GM19035 (cell line): ENCODE data around the gene S100PBP.

ENCODE experiments used
- ATAC-seq: cut with Tn5 transposase; IDR thresholded peaks from one replicate; pipeline ENCODE4 v1.9.1; 2021; ENCODE audit not compliant: unreplicated experiment

The S100PBP gene

DNA sequence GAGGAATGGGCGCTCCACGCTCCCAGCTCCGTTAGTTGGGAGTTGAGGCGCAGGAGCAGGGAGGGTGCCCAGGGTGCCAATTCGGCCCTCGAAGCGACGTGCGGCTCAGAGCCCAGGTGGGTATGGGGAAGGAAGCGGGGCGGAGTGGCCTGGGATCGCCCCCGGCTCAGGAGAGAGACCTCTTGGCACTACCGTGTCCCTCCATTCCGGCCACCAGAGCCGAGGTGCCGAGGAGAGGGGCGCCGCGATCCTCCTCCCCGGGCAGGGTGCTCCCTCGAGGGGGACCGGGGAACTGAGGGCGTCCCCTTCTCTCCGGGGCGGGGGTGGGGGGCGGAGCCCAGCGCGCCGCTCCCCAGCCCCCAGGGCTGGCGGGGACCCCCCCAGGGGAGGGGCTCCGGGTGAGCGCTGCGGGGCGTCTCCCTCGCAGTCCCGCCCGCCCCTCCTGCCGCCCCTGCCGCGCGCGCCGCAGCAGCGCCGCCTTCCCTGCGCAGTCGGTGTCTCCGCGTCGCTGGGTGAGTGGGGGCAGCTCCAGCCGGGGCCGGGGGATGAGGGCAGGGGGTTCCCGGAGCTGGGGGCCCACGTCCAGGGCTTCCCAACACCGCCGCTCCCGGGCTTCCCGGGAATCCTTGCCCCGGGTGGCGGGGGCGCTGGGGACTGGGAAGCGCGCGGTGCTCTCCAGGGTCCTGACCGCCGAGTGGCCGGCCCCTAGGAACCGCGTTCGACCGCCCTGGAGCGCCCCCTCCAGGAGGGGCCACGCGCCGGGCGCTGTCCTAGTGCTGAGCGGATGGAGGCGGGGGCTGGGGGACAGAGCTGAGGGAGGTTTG lies 68.8 kb downstream of the S100PBP start, which contains the start of gene HPCA:
TSS of gene HPCA (plus strand) at position 488 of the 824 bp plus-strand sequence. CDS start 2,408 bp downstream, outside the sequence.
- ATAC-seq = no peak

DNA sequence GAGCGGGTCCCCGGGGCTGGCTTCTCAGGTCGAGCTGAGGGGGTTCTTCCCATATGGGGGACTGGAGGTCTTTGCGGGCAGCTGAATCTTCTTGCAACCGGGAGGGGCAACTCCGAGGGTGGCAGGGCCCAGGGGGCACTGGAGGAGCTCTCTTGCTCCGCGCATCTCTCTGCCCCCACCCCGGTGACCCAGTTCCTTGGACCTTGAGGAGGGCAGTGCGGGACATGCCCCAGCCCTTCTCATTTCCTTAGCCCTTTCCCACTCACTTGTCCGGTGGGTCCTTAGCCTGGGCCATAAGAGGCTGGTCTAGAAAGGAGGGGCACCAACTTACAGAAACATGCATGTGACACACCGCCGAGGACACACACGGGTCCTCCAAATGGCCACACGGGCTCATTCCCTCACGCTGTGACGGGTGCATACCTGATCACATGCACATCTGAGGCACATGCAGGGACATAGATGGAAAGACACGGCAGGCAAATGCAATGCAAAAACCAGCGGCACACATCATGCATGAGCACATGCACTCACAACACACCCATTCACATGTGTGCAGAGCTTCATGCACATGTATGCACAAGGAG lies 69.5 kb downstream of the S100PBP start:
- no peak for ATAC-seq

DNA sequence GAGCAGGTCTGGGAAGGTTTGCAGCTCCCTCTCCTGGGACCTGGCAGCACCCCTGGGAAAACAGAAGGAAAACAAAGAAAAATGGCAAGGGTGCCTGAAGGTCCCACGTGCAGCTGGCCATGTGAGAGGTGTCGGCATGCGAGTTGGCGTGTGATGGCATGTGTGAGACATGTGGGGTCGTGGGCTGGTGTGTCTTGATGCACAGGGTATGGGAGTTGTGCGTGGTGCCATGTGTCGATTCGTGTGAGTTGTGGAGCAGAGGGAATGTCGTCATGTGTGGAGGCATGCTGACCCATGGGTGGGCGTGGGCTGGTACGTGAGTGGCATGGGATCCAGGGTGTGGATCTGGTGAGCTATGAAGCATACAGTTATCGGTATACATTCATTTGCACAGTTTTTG lies 70.2 kb downstream of the S100PBP start:
- no peak for ATAC-seq

- no peak for ATAC-seq
Observed at GRCh38 chr1:32888134-32888533, 70.7 kb downstream of the S100PBP start.

DNA sequence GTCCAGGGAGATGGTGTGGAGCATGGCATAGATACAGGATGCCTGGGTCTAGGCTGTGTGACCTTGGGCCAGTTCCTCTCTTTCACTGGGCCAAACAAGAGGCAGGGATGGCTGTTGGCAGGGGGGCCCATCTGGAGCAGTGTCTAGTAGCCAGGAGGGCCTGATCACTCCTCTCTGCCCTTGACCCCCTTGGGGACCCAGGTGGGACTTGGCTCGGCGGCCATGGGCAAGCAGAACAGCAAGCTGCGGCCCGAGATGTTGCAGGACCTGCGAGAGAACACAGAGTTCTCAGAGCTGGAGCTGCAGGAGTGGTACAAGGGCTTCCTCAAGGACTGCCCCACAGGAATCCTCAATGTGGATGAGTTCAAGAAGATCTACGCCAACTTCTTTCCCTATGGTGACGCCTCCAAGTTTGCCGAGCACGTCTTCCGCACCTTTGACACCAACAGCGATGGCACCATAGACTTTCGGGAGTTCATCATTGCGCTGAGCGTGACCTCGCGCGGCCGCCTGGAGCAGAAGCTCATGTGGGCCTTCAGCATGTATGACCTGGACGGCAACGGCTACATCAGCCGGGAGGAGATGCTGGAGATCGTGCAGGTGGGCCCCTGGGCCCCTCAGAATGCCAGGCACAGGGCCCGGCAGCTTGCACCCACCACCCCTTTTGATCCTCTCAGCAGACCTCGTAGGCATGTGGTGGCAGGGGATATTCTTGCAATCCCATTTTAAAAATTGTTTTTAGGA lies 71.4 kb downstream of the S100PBP start:
- no peak for ATAC-seq

DNA sequence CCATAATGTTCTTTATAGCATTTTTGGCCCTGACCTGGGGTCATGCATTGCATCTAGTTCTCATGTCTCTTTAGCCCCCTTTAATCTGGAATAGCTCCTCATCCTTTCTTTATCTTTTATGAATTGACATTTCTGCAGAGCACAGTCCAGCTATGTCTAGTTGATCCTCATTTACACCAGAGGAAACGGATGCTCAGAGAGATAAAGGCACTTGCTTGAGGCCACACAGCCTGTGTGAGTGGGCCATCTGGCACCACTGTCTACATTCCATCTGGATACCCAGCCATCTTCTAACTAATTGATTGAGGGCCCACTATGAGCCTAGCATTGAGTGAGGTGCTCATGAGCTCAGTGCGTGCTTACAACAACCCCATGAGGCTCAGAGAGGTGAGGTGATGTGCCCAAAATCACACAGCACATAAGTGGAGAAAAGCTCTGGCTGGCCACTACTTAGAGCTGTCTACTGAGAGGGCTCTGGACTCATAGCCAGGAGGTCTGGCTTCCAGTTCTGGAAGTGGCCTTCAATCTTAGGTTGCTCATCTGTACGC lies 72.4 kb downstream of the S100PBP start:
- no peak for ATAC-seq

DNA sequence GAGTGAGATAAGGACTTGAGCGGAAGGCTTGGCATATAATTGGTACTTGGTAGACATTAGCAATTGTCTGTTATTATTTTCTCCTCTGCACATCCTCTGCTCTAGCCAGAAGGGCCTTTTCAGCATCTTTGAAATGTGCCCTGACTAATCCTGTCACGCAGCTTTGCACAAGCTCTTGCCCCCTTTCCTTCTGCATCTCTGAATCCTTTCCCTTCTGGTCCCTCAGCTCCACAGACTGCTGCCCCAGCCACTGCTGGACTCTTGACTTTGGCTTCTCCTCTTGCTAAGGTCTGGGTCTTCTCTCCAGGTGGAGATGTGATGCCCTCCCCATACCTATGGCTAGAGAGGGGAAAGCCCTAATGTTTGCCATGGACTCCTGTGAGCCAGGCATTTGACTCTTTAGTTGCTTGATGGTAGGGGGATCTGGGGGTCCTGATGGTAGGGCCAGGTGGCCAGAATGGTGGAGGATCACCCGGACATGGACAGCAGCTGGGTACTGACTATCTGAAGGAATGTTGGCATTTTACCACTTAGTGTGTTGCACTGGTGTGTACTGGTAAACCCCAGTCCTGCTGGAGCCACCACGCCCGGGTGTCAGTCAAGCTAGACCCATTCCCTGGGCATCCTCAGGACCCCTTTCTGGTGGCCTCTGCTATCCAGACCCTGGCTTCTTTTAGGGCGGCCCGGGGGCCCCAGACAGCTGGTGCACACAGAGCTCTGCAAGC lies 73.2 kb downstream of the S100PBP start:
- no peak for ATAC-seq

DNA sequence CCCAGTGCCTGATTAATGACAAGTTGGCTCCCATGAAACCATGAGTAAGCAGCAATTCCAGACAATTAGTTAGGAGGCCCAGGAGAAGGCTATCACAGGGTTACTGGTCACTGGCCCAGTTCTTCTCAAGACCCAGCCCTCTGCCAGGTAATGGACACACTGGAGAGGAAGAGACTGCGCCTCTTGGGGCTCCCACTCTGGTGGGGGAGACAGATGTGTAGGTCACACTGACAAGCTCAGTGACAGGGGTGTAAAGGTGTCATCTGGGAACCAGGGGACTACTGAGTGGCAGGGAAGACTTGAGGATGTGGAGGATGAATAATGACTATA lies 73.8 kb downstream of the S100PBP start:
- ATAC-seq = no peak

DNA sequence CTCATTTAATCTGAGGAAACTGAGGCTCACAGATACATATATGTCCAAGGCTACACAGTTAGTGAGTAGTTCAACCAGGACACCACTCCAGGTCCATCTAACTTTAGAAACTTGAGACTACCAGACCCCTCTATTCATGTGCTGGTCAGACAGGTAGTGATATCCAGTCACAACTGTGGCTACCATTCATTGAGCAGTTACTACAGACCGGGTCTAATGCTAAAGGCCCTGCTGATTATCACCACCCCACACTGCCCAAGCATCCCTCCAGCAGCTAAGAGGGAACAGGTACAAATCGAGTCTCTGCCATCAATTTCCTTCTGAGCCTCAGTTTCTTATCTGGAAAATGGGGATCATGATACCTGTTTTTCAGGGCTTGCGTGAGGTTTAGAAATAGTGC lies 74.2 kb downstream of the S100PBP start:
- ATAC-seq = no peak

DNA sequence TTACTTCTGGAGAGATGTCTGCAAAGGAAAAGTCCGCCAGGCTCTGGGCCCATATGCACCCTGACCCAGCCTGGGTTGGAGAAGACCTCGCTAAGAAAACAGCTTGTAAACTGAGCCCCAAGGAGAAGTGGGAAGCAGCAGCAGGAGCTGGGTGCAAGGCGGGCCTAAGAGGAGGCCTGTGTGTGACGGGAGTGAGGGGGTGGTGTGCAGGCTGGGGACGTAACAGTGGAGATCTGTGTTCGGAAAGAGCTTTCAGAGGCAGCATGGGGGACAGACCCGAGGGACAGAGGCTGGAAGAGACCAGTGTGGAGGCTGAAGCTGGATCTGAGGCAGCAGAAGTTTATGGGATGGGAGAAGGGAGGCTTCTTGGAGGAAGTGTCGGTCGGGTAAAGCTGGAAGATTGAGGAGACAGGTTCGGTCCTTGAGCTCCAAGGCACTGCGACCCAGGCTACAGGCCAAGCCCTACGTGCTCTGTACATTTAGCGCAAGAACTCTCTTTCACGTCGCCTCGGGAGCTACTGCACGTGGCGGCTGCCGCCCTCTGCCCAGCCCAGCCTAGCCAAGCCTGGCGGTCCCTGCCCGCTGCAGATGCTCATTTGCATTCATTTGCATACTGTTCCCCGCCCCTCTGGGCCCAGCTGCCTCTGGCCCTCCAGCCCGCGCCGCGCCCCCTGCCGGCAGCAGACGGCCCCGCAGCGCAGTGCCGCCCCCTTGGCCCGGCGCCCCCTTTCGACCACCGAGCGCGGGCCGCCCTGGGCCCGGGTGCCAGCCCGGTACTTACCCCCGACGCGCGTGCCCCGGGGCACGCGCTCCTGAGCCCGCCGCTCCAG lies 75.1 kb downstream of the S100PBP start:
- ATAC-seq = no peak

DNA sequence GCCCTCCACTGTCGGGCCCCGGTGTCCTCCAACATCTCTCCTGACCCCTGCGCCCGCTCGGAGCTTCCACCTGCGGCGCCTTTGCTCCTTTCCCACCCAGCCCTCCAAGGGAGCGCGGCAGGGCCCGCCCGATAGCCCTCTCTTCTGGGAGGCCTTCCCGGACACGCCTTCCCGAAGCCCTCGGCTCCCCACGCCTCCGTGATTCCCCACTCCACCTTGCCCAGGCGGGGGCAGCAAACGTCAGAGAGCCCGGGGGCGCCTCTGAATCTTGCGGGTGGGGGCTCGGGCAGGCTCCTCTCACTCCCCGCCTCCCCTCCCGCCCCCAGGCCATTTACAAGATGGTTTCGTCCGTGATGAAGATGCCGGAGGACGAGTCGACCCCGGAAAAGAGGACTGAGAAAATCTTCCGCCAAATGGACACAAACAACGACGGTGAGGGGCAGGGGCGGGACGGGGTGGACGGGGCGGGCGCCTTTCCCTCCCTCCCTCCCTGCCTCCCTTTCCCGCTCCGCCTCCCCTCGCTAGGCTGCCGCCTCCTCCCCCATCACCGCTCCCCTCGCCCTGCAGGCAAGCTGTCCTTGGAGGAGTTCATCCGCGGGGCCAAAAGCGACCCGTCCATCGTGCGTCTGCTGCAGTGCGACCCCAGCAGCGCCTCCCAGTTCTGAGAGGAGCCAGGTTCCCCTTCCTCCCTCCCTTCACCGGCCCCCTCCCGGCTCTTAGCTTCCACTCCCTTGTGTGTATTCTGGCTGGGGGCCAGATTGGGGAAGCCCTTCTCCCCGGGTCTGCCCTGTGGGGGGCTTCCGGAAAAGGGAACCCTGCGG lies 76.0 kb downstream of the S100PBP start:
- no peak for ATAC-seq

DNA sequence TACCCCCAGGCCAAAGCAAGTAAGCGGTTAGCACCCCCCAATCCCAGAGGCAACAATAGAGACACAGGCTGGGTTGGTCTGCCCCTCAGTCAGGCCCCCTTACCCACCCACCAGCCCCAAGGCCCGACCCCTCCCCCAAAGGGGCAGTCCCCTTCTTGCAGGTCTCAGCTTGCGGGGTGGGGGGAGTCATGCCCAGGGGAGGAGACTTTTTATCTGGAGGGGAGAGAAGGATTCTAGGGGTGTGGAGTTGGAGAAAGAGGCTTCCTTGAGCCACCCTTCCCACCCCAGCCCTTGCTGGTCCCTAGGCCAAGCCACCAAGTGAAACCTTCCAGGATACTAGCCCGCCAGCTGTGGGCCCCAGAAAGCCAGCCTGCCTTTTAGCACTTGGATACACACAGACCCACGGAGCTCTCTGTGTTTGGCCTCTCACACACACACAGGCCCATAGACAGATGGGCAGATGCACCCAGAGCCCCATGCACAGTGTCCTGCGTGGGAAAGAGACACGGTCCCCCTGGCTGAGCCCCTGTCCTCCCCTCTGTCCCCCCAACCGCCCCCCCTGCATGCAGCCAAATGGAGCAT lies 76.7 kb downstream of the S100PBP start:
- no peak for ATAC-seq

DNA sequence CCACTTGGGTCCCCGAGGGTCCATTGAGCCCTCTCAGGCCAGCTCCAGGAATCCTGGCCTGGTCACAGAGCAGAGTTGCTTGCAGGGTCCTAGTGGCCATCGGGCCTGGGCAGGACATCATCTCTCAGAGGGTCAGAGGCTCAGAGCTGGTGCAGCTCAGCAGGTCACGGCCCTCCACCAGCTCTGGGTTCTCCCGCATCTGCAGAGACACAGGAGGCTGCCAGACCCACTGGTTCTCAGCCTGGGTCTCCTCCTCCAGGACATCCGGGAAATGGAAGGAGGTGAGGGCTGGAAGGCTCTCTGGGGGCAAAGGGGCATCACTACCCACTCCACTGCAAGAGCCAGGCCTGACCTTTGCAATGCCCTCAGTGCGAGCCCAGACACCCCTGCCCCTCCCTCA lies 77.2 kb downstream of the S100PBP start:
- no peak for ATAC-seq

- ATAC-seq = no peak
Observed at GRCh38 chr1:32895325-32896215, 78.1 kb downstream of the S100PBP start.

GRCh38 chr1:32896451-32896850 lies 79.0 kb downstream of the S100PBP start:
- no peak for ATAC-seq

GRCh38 chr1:32897082-32898049 lies 79.9 kb downstream of the S100PBP start:
- no peak for ATAC-seq

DNA sequence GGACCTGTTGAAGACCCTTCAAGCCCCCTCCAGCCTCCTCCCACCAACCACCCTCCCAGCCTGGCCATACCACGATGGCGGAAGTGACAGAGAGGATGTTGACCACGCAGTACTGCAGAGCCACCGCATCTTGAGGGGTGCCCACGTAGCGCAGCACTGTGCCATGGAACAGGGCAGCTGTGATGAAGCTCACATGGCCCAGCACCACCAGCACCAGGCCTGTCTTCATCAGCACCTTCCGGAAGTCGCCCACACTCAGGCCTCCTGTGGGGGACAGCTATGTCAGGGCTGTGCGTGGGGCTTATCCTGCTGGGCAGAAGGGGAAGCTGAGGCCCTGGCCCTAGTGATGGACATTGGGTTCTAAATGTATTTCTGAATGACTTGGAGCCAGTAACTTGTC lies 80.6 kb downstream of the S100PBP start:
- ATAC-seq = no peak
